GM12878 (cell line): ENCODE results near the gene C1QB. TPM values are rescaled to one million over a fixed set of nuclear protein-coding genes. Genes with fewer than 3 reads are reported as not detected.

Source experiments
- ATAC-seq: fragments of 200-7000 bp; cut with Tn5 transposase; 3 replicates; pipeline ENCODE4 v1.9.1; 2020; ENCODE audit warnings: mild to moderate bottlenecking, moderate library complexity
- BruUV-seq: library from RNA; stranded (reverse); fragments of 400-500 nt; replicated peaks from 2 replicates; lab custom pipeline; 2021; lab: Mats Ljungman, UMichigan
- CTCF ChIA-PET: fragments of 300-600 bp; sonication (Branson Sonifier 250); formaldehyde crosslinking; extraction: SDS; loops from one replicate; lab custom pipeline; 2021; ENCODE audit warnings: inconsistent platforms; lab: Yijun Ruan, JAX
- POLR2A ChIA-PET: fragments of 350-600 bp; formaldehyde crosslinking; extraction: SDS; loops from one replicate; lab custom pipeline; 2021; ENCODE audit warnings: inconsistent platforms; lab: Charles Lee
- RAD21 ChIA-PET: fragments of 300-600 bp; sonication (Branson Sonifier 250); formaldehyde crosslinking; loops from one replicate; lab custom pipeline; 2023; ENCODE audit warnings: antibody characterized with exemption; ENCODE audit not compliant: unreplicated experiment; lab: Charles Lee
- SMC1A ChIA-PET: fragments of 300-600 bp; sonication (Branson Sonifier 250); formaldehyde crosslinking; loops from one replicate; lab custom pipeline; 2023; ENCODE audit not compliant: unreplicated experiment, uncharacterized antibody; lab: Charles Lee
- DNase-seq: peaks from one replicate; pipeline ENCODE4 v3.0.0-alpha.2; 2011; ENCODE audit warnings: low read depth, low spot score
- FAIRE-seq: peaks from 3 replicates; lab custom pipeline; 2011; peaks lifted over from hg19 to GRCh38; lab: Jason Lieb, UNC
- H2AFZ ChIP-seq: 2 replicates; pipeline ENCODE4 v1.6.0; 2011; ENCODE audit warnings: low read depth, low read length, control low read depth; ENCODE audit not compliant: control insufficient read depth
- H3K27ac ChIP-seq: 2 replicates; pipeline ENCODE4 v1.5.1; 2011; ENCODE audit warnings: control low read depth; ENCODE audit not compliant: control insufficient read depth, insufficient read depth
- H3K27me3 ChIP-seq, 2 experiments: replicated peaks in 1 of 2; 2 replicates each; pipeline versions ENCODE4 v1.6.0 to v1.6.1; 2011; ENCODE audit warnings: low read length in 1 of 2; ENCODE audit not compliant: control insufficient read depth in 2 of 2, insufficient read depth in 2 of 2
- H3K36me3 ChIP-seq, 2 experiments: 2 replicates each; pipeline ENCODE4 v1.5.1; 2011; ENCODE audit warnings: low read length in 1 of 2; ENCODE audit not compliant: control insufficient read depth in 2 of 2, insufficient read depth in 2 of 2
- H3K4me1 ChIP-seq: 2 replicates; pipeline ENCODE4 v1.6.1; 2011; ENCODE audit warnings: mild to moderate bottlenecking, low read length, moderate library complexity, mixed read lengths; ENCODE audit not compliant: control insufficient read depth, insufficient read depth
- H3K4me2 ChIP-seq: 2 replicates; pipeline ENCODE4 v1.6.0; 2011; ENCODE audit warnings: control low read depth; ENCODE audit not compliant: control insufficient read depth, insufficient read depth
- H3K4me3 ChIP-seq: fragments of 200-600 bp; sonication (generic); 2 replicates; pipeline ENCODE4 v1.5.1; 2016
- H3K79me2 ChIP-seq: 2 replicates; pipeline ENCODE4 v1.6.0; 2011; ENCODE audit warnings: low read length; ENCODE audit not compliant: control insufficient read depth, insufficient read depth
- H3K9ac ChIP-seq: 2 replicates; pipeline ENCODE4 v1.8.0; 2011; ENCODE audit warnings: low read length, control low read depth, mixed read lengths; ENCODE audit not compliant: control insufficient read depth, insufficient read depth
- H3K9me3 ChIP-seq: replicated peaks from 3 replicates; pipeline ENCODE4 v1.5.1; 2011; ENCODE audit warnings: mild to moderate bottlenecking, low read length; ENCODE audit not compliant: control insufficient read depth, insufficient read depth
- H4K20me1 ChIP-seq: 2 replicates; pipeline ENCODE4 v1.6.0; 2011; ENCODE audit not compliant: control insufficient read depth, insufficient read depth
- BMI1 ChIP-seq: fragments of 450-650 bp; IDR thresholded peaks from 2 replicates; pipeline ENCODE4 v1.6.1; 2016; ENCODE audit warnings: mild to moderate bottlenecking, moderate library complexity, borderline replicate concordance
- CEBPB ChIP-seq, 2 experiments: fragments of 150-350 bp in 1 of 2; IDR thresholded peaks; 2 replicates each; pipeline ENCODE4 v1.6.1; 2012 to 2014; ENCODE audit warnings: low read depth in 2 of 2, low read length in 2 of 2, borderline replicate concordance in 1 of 2, inconsistent platforms in 1 of 2
- CHD1 ChIP-seq: IDR thresholded peaks from 2 replicates; pipeline ENCODE4 v1.6.1; 2012; ENCODE audit warnings: low read depth, low read length, improper control_type of control experiment
- E4F1 ChIP-seq: fragments of 450-650 bp; IDR thresholded peaks from 2 replicates; pipeline ENCODE4 v1.6.1; 2018; ENCODE audit warnings: borderline replicate concordance, mild to moderate bottlenecking; ENCODE audit not compliant: partially characterized antibody
- EED ChIP-seq: sonication (generic); IDR thresholded peaks from 2 replicates; pipeline ENCODE4 v1.6.1; 2016; ENCODE audit warnings: antibody characterized with exemption, low read depth
- GATAD2B ChIP-seq: fragments of 450-650 bp; conservative IDR thresholded peaks from 2 replicates; pipeline ENCODE4 v1.6.1; 2017; ENCODE audit warnings: low read depth, mild to moderate bottlenecking, moderate library complexity
- HDAC2 ChIP-seq: fragments of 200-600 bp; sonication (generic); IDR thresholded peaks from 2 replicates; pipeline ENCODE4 v1.6.1; 2017
- HSF1 ChIP-seq: fragments of 150-350 bp; IDR thresholded peaks from 2 replicates; pipeline ENCODE4 v1.6.1; 2014; ENCODE audit warnings: mild to moderate bottlenecking, low read depth, low read length
- IRF5 ChIP-seq: fragments of 450-650 bp; IDR thresholded peaks from 2 replicates; pipeline ENCODE4 v1.6.1; 2017; ENCODE audit warnings: borderline replicate concordance
- MEF2B ChIP-seq: fragments of 450-650 bp; IDR thresholded peaks from 2 replicates; pipeline ENCODE4 v1.6.1; 2018; ENCODE audit warnings: mild to moderate bottlenecking, moderate library complexity; ENCODE audit not compliant: partially characterized antibody, poor library complexity, severe bottlenecking
- PML ChIP-seq: IDR thresholded peaks from 2 replicates; pipeline ENCODE4 v1.6.1; 2012; ENCODE audit warnings: low read length, inconsistent platforms
- RBBP5 ChIP-seq: fragments of 200-600 bp; sonication (generic); conservative IDR thresholded peaks from 2 replicates; pipeline ENCODE4 v1.6.1; 2016
- TARDBP ChIP-seq: IDR thresholded peaks from 2 replicates; pipeline ENCODE4 v1.6.1; 2016; ENCODE audit warnings: borderline replicate concordance
- ZNF274 ChIP-seq: IDR thresholded peaks from one replicate; pipeline ENCODE4 v1.8.0; 2011; ENCODE audit not compliant: insufficient read length, insufficient read depth
- WGBS: methylation state at CpG from one replicate; pipeline ENCODE4 v1.1.6; 2016; ENCODE audit warnings: low lambda C conversion rate; ENCODE audit not compliant: insufficient replicate concordance, insufficient coverage; ENCODE audit errors: missing lambda C conversion rate; 5-methylcytosine and 5-hydroxymethylcytosine counted together
- in situ Hi-C: fragments of 300-500 bp; cut with MboI; formaldehyde crosslinking; loops from 9 replicates; pipeline ENCODE4 v1.14.3; 2018; ENCODE audit warnings: mixed read lengths
- intact Hi-C: fragments of 100-400 bp; cut with micrococcal nuclease; formaldehyde crosslinking; loops from one replicate; pipeline ENCODE4 v1.14.2; 2022; ENCODE audit not compliant: unreplicated experiment
- polyA plus RNA-seq, 11 experiments: library from polyadenylated mRNA; depleted of rRNA in 4 of 11; unstranded in 6 of 11; stranded (reverse) in 5 of 11; fragments of >200 nt; fragmentation: Nextera tagmentation in 4 of 11; fragmentation: Illumina TruSeq in 1 of 11; extraction: Ambion mirVana in 4 of 11; extraction: Trizol in 1 of 11; gene quantifications; 1 replicate in 1 of 11; 2 replicates in 10 of 11; pipeline versions ENCODE4 v1.2.1 to v1.2.3, GENCODE V29; 2011 to 2016; ENCODE audit warnings: inconsistent platforms in 2 of 11, missing spikeins in 2 of 11, low read depth in 1 of 11
- total RNA-seq, 4 experiments: library from RNA; depleted of rRNA in 3 of 4; stranded (reverse); fragments of >200 nt in 3 of 4; fragmentation: Illumina TruSeq in 1 of 4; extraction: Trizol in 1 of 4; gene quantifications; 2 replicates each; pipeline versions ENCODE4 v1.2.1 to v1.2.3, GENCODE V29; 2013 to 2021

C1QB gene
- total and polyA plus RNA-seq, 10 of the 15 experiments (the other 5 are each of a cell fraction or from before 2014, with no cell fraction given) = 0.62 TPM; not detected in 9

- BruUV-seq = no TSS peak
- Histone ChIP-seq H3K4me2 (no peak overlapping the region), H3K9me3 (no peaks in the 10 kb centered on the region), H3K4me3 (no peak overlapping the region), H3K36me3 (no peaks in the 10 kb centered on the region), H3K27ac (no peak overlapping the region), H3K9ac (no peak overlapping the region), H3K79me2 (no peaks in the 10 kb centered on the region), H3K4me1 (no peaks in the 10 kb centered on the region), H2AFZ (no peak overlapping the region), H4K20me1 (no peaks in the 10 kb centered on the region), H3K27me3 (no peaks in the 10 kb centered on the region; a peak in 2 of 4 replicates)
- ChIA-PET SMC1A (no interaction called here), POLR2A (no interaction called here), CTCF (no interaction called here), RAD21 (no interaction called here)
- DNase-seq (no peak), FAIRE-seq (no peak), ATAC-seq (no peak)
- in situ Hi-C loops = no loop called here
- intact Hi-C loops = no loop called here
- WGBS = 15% methylated on average over 15 of the region's 15 CpGs
- TF ChIP-seq EED = no peak
- TF ChIP-seq PML = no peak
- no peak for TF ChIP-seq HDAC2
- no peak for TF ChIP-seq MEF2B
- TF ChIP-seq CHD1 = no peak
- TF ChIP-seq E4F1 = no peak
- TF ChIP-seq HSF1 = no peak
- no peak for TF ChIP-seq CEBPB (IDR thresholded peaks at IDR 0.05; ENCODE audit: borderline replicate concordance in 1 of 2, low read depth in 2 of 2, low read length in 2 of 2)
- TF ChIP-seq GATAD2B = no peak
- no peak for TF ChIP-seq ZNF274
- TF ChIP-seq BMI1 = no peak
- no peak for TF ChIP-seq TARDBP
- no peak for TF ChIP-seq RBBP5
- no peak for TF ChIP-seq IRF5
Measured at GRCh38 chr1:22651941-22652856, 837 bp upstream of the C1QB start.
